B cell (primary cell): ENCODE measurements around the gene ERCC3. TPM values are rescaled to one million over a fixed set of nuclear protein-coding genes. Genes with fewer than 3 reads are reported as not detected.

Experiments used
- ATAC-seq: fragments of 200-7000 bp; cut with Tn5 transposase; one replicate; pipeline ENCODE4 v1.10.0; 2021; ENCODE audit warnings: low read depth, mild to moderate bottlenecking, moderate number of reproducible peaks, moderate library complexity
- CTCF ChIA-PET: fragments of 350-600 bp; sonication (Branson Sonifier 250); formaldehyde crosslinking; loops from one replicate; lab custom pipeline; 2021; ENCODE audit warnings: antibody characterized with exemption, inconsistent platforms; lab: Charles Lee
- POLR2A ChIA-PET: fragments of 350-600 bp; sonication (Branson Sonifier 250); formaldehyde crosslinking; loops from one replicate; lab custom pipeline; 2021; ENCODE audit warnings: antibody characterized with exemption; lab: Charles Lee
- DNase-seq: peaks from one replicate; pipeline ENCODE4 v3.0.0; 2013
- H2AFZ ChIP-seq: 2 replicates; pipeline ENCODE4 v1.6.1; 2012; ENCODE audit warnings: mild to moderate bottlenecking, low read depth, low read length; ENCODE audit not compliant: insufficient read depth, poor library complexity, severe bottlenecking
- H3K27ac ChIP-seq, 2 donors: 1 replicate in 1 of 2; 2 replicates in 1 of 2; pipeline ENCODE4 v1.5.1; 2012 to 2013; ENCODE audit warnings: low read length in 2 of 2, mild to moderate bottlenecking in 2 of 2, moderate library complexity in 1 of 2
- H3K27me3 ChIP-seq, 4 experiments: fragments of 200-600 bp in 1 of 4; sonication (generic) in 1 of 4; replicated peaks in 1 of 4; 1 replicate in 2 of 4; 2 replicates in 2 of 4; pipeline versions ENCODE4 v1.6.1 to v1.7.0; 2013 to 2016; ENCODE audit warnings: low read length in 3 of 4, mild to moderate bottlenecking in 2 of 4, mixed read lengths in 1 of 4, moderate library complexity in 1 of 4; ENCODE audit not compliant: insufficient read depth in 4 of 4, control insufficient read depth in 3 of 4; ENCODE audit errors: control extremely low read depth in 1 of 4
- H3K36me3 ChIP-seq, 2 experiments: replicated peaks in 1 of 2; 1 replicate in 1 of 2; 2 replicates in 1 of 2; pipeline versions ENCODE4 v1.6.1 to v1.7.1; 2013; ENCODE audit warnings: low read length in 1 of 2; ENCODE audit not compliant: insufficient read depth in 2 of 2, control insufficient read depth in 1 of 2; ENCODE audit errors: control extremely low read depth in 1 of 2, extremely low read depth in 1 of 2
- H3K4me1 ChIP-seq, 2 donors: fragments of 200-600 bp in 1 of 2; sonication (generic) in 1 of 2; 1 replicate in 1 of 2; 2 replicates in 1 of 2; pipeline versions ENCODE4 v1.5.1 to v1.6.1; 2013 to 2017; ENCODE audit warnings: low read length in 2 of 2; ENCODE audit not compliant: control insufficient read depth in 2 of 2, insufficient read depth in 2 of 2
- H3K4me2 ChIP-seq: replicated peaks from 2 replicates; pipeline ENCODE3; 2012; ENCODE audit warnings: mild to moderate bottlenecking, low read depth, low read length; ENCODE audit not compliant: poor library complexity, severe bottlenecking
- H3K4me3 ChIP-seq, 5 experiments: fragments of 200-600 bp in 1 of 5; sonication (generic) in 1 of 5; 1 replicate in 3 of 5; 2 replicates in 2 of 5; pipeline versions ENCODE4 v1.5.1 to v1.7.0; 2011 to 2016; ENCODE audit warnings: low read length in 4 of 5, mild to moderate bottlenecking in 4 of 5, low read depth in 2 of 5, control low read depth in 1 of 5, moderate library complexity in 1 of 5; ENCODE audit not compliant: insufficient read depth in 1 of 5; ENCODE audit errors: control extremely low read depth in 1 of 5, extremely low read depth in 1 of 5
- H3K79me2 ChIP-seq: fragments of 200-600 bp; sonication (generic); one replicate; pipeline ENCODE4 v1.6.0; 2016; ENCODE audit warnings: low read length; ENCODE audit not compliant: control insufficient read depth, insufficient read depth
- H3K9ac ChIP-seq: fragments of 200-600 bp; sonication (generic); 2 replicates; pipeline ENCODE4 v1.6.1; 2017; ENCODE audit warnings: mild to moderate bottlenecking, low read length, moderate library complexity
- H3K9me3 ChIP-seq, 3 donors: one replicate each; pipeline versions ENCODE4 v1.6.1 to v1.7.1; 2013; ENCODE audit warnings: low read length in 2 of 3; ENCODE audit not compliant: control insufficient read depth in 2 of 3, insufficient read depth in 1 of 3; ENCODE audit errors: control extremely low read depth in 1 of 3
- H4K20me1 ChIP-seq: 2 replicates; pipeline ENCODE4 v1.6.0; 2012; ENCODE audit warnings: mild to moderate bottlenecking, low read length; ENCODE audit not compliant: insufficient read depth, control insufficient read depth, poor library complexity, severe bottlenecking
- H3K27ac Mint-ChIP-seq: one replicate; pipeline ENCODE4 v1.8.0; 2021; ENCODE audit warnings: mixed read lengths
- H3K27me3 Mint-ChIP-seq: one replicate; pipeline ENCODE4 v1.8.0; 2021; ENCODE audit warnings: mixed read lengths
- H3K4me1 Mint-ChIP-seq: one replicate; pipeline ENCODE4 v1.8.0; 2021; ENCODE audit warnings: mixed read lengths
- H3K4me3 Mint-ChIP-seq: one replicate; pipeline ENCODE4 v1.8.0; 2021; ENCODE audit warnings: mixed read lengths
- H3K9me3 Mint-ChIP-seq: one replicate; pipeline ENCODE4 v1.8.0; 2022; ENCODE audit warnings: mixed read lengths; ENCODE audit not compliant: insufficient read depth
- CTCF ChIP-seq: fragments of 200-600 bp; IDR thresholded peaks from one replicate; pipeline ENCODE4 v1.8.0; 2022; ENCODE audit warnings: antibody characterized with exemption, mild to moderate bottlenecking
- EZH2 ChIP-seq: IDR thresholded peaks from 2 replicates; pipeline ENCODE4 v1.6.1; 2012; ENCODE audit warnings: borderline replicate concordance, low read depth, mild to moderate bottlenecking, moderate library complexity, low read length; ENCODE audit not compliant: insufficient read depth, poor library complexity, severe bottlenecking
- WGBS: methylation state at CpG from one replicate; pipeline ENCODE4 v1.1.5; 2013; ENCODE audit warnings: missing lambda C conversion rate; ENCODE audit not compliant: insufficient coverage; 5-methylcytosine and 5-hydroxymethylcytosine counted together
- intact Hi-C: fragments of 100-400 bp; cut with micrococcal nuclease; formaldehyde crosslinking; loops from one replicate; pipeline ENCODE4 v1.10.0; 2022
- polyA plus RNA-seq: library from polyadenylated mRNA; depleted of rRNA; stranded (reverse); fragments of >200 nt; gene quantifications from 2 replicates; pipeline ENCODE4 v1.2.3, GENCODE V29; 2012
- total RNA-seq, 2 donors: library from RNA; stranded (reverse); fragments of 120-200 nt in 1 of 2; gene quantifications; 1 replicate in 1 of 2; 2 replicates in 1 of 2; pipeline versions ENCODE4 v1.2.3 to v1.2.4, GENCODE V29; 2013 to 2022

ERCC3 gene
- total and polyA plus RNA-seq, 2 donors (not counting 1 experiment from before 2014, with no cell fraction given), result 74.4 to 79.3 TPM

DNA sequence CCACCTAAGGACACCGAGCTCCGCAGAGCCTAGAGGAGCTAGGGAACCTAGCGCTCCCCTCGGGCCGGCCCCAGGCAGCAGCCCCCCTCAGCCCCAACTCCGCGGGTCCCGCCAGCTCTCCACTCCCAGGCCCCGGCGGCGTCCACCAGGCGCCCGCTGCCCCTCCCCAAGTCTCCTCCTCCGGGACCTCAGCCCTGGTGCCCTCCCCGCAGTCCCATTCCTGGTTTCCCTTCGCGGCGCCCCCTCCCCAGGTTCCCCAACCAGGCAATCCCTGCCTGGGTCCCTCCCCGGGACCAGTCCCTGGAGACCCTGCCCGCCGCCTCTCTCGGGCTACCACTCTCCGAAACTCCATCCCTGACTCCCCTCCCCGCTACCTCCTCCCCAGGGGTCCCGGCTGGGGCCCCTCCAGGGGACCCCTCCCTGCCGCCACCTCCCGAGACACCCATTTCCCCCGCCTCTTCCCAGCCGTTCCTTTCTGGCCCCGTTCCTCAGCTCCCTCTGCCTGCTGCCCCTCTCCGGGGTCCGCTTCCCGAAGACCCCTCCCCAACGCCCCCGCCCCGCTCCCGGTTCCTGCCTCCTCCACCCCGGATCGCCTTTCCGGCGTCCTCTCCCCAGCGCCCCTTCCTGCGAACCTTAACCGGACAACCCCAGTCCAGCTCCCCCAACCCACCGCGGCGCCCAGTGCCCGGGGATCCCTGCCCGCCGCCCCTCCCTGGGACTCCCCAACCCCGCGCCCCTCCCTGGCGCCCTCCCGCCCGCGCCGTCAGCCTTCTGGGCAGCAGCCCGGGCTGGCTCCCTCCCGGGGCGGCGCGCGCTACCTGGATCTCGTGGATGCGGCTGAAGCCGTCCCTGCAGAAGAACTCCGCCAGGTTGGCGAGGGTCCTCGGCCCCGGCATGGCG, 74.5 kb downstream of the ERCC3 start:
- ATAC-seq, result peak; percentile 21

More for the DNA sequence above, 74.5 kb downstream of the ERCC3 start:
- Histone ChIP-seq H4K20me1 (no peaks in the 10 kb centered on the region), H3K9me3 (peaks cover 0 to 23% (median 3%) of the 10 kb centered on the region in 3 donors), H2AFZ (peak overlapping the region; percentile 49), H3K36me3 (no peaks in the 10 kb centered on the region), H3K4me3 (peak overlapping the region in 3 of 5 experiments; percentile 26 to 52 (median 27)), H3K27ac (no peak overlapping the region), H3K27me3 (peaks cover 0 to 44% (median 28%) of the 10 kb centered on the region in 4 experiments), H3K9ac (peak overlapping the region; percentile 32), H3K79me2 (no peaks in the 10 kb centered on the region), H3K4me2 (peak overlapping the region; percentile 86), H3K4me1 (peaks cover 24 to 27% of the 10 kb centered on the region in 2 donors)
- Mint-ChIP-seq H3K27me3 (peaks cover 59% of the 10 kb centered on the region), H3K9me3 (peaks cover 2% of the 10 kb centered on the region), H3K4me3 (peak overlapping the region; percentile 55), H3K4me1 (peaks cover 17% of the 10 kb centered on the region), H3K27ac (no peak overlapping the region)
- intact Hi-C loops, result no loop called here
- CTCF ChIA-PET, result no interaction called here
- peak; percentile 19 for TF ChIP-seq EZH2
- TF ChIP-seq CTCF, result no peak
- POLR2A ChIA-PET, result no interaction called here
- DNase-seq, result peak; percentile 23
- WGBS, result 2% methylated on average over 68 of the region's 71 CpGs
